NCI-H510A treated with DMSO at 0.1 percent for 48 hours (cell line): ENCODE results near the gene ATP6V1F.

ENCODE experiments used
- DNase-seq: peaks from one replicate; lab custom pipeline; 2025; lab: John Stamatoyannopoulos, UW

The ATP6V1F gene

DNA sequence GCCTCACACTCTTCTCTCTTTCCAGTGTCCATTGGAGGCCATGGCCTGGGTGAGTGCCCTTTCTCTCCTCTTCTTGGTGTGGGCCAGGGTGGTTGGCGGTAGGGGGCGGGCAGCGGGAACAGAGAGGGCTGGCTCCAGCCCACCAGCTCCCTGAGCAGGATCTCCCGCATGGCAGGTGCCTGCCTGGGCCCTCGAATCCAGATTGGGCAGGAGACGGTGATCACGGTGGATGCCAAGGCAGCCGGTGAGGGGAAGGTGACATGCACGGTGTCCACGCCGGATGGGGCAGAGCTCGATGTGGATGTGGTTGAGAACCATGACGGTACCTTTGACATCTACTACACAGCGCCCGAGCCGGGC lies 13.5 kb upstream of the ATP6V1F start:
- DNase-seq = no peak

DNA sequence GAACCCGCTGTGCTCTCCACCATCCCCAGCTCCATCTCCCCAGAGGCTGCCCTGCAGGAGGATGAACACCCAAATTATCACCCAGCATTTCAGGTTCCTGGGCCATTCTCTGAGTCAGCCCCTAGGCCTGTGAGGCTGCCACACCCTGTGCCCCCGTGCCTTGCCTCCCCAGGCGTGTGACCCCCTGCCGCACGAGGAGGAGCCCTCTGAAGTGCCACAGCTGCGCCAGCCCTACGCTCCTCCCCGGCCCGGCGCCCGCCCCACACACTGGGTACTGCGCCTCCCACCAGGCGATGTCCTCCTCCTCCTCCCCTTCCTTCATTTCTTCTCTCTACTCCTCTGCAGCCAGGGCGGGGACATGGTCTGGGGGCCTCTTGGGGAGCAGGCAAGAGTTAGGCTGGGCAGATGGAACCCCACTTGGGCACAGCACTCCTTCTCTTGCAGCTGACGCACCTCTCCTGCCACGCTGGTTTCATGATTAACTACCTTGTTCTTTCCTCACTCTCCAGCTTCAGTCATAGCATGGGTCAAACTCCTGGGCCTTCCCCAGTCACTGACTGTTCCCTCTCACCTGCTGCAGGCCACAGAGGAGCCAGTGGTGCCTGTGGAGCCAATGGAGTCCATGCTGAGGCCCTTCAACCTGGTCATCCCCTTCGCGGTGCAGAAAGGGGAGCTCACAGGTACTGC lies 12.7 kb upstream of the ATP6V1F start:
- no peak for DNase-seq

DNA sequence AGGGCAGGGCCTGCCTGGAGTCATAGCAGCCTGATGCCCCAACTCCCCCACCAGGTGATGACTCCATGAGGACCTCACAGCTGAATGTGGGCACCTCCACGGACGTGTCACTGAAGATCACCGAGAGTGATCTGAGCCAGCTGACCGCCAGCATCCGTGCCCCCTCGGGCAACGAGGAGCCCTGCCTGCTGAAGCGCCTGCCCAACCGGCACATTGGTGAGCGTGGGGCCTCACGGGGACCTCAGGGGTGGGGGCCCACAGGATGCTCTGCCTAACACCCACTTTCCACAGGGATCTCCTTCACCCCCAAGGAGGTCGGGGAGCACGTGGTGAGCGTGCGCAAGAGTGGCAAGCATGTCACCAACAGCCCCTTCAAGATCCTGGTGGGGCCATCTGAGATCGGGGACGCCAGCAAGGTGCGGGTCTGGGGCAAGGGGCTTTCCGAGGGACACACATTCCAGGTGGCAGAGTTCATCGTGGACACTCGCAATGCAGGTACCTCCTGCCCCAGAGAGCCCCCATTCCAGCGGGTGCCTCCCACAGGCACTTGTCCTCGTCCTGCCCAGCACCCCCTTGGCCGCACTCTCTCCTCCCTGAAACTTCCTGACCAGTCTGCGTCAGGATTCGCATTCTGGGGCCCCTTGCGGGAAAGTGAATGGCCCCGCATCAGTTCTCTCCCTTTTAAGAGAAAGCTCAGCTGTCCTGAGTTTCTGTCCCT lies 10.0 kb upstream of the ATP6V1F start:
- DNase-seq = no peak

DNA sequence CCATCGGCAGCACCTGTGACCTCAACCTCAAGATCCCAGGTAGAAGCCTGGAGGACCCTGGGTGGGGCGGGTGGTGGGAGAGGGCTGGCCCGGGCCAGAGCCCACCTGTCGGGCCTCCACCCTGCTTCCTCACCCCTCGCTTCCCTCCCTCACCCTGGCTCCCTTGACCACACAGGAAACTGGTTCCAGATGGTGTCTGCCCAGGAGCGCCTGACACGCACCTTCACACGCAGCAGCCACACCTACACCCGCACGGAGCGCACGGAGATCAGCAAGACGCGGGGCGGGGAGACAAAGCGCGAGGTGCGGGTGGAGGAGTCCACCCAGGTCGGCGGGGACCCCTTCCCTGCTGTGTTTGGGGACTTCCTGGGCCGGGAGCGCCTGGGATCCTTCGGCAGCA lies 8.9 kb upstream of the ATP6V1F start:
- DNase-seq = no peak

DNA sequence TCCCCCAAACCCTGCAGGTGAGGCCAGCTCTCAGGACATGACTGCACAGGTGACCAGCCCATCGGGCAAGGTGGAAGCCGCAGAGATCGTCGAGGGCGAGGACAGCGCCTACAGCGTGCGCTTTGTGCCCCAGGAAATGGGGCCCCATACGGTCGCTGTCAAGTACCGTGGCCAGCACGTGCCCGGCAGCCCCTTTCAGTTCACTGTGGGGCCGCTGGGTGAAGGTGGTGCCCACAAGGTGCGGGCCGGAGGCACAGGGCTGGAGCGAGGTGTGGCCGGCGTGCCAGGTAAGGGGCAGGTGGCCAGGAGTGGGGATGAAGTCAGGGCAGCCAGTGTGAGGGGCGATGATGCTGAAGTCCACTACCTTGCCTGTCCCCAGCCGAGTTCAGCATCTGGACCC lies 8.3 kb upstream of the ATP6V1F start:
- no peak for DNase-seq

DNA sequence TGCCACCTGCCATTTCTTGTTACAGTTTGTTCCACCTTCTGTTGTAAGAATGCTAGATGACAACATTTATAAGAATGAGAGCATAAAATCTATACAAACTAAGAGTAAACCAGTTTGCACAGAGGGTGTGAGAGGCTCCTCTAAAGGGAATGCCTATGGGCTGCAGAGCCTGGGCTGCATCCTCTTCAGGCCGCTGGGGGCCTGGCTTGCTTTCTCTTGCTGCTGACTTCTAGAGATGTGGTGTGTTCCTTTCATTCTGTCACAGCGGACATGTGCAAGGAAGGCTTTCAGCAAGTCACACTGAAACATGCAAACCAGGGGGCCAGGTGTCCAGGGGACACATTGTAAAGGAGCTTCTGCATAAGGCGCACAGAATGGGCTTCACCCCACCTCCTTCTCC lies 7.1 kb upstream of the ATP6V1F start:
- DNase-seq = no peak

DNA sequence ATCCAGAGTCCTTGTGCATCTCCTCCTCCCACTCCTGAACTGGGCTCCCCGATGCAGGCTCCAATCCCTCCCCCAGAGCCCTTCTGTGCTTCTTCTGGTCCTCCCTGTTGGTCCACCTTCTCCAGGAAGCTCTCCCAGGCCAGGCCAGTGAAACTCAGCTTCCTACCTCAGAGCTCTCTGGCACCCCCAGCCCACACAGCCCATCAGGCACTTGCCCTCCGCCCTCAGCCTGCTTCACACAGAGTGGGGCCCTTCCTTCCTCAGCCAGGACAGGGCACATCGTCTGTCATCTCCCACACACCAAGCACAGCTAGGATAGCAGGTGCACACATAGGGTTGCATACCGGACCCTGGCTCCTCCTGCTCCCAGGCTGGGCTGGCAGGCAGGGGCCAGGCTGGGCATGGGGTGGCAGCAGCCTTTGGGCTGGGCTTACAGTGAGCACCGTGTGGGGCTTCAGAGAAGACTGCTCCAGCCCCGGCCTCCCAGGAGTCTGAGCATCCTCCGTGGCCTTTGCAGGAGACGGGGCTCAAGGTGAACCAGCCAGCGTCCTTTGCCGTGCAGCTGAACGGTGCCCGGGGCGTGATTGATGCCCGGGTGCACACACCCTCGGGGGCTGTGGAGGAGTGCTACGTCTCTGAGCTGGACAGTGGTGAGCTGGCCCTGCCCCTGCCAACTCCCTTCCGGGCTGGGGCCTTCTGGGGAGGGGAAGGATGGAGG lies 6.5 kb upstream of the ATP6V1F start:
- DNase-seq = no peak

DNA sequence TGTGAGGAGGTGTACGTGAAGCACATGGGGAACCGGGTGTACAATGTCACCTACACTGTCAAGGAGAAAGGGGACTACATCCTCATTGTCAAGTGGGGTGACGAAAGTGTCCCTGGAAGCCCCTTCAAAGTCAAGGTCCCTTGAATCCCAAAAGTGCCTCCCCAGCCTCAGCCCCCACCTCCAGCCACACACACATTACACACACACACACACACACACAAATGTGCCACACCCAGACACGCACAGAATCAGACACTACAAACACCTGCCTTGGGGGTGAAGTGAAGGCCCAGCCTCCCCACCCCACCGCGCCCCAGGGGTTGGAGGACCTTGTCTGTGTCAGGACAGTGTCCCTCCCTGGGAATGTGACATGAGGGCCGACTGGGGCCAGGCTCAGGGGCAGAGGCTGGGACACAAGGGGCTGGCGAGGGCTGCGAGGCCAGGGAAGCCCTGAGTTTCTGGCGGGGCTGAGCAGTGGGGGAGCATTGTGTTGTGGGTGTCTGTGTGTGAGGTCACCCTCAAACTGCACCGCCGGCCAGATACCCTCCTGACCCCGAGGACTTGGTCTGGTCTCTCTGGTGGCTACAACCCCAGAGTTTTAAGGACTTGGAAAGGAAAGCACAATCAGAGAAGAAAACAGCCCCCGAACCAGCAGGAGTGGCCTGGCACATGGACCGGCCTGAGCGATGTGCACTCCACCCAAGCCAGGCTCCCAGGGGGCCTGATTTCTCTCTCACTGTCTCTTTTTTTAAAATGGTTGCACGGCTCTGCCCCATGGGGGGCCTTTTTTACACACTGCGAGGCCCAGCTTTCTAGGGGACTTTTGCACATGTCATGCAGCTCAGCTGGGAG lies 4.0 kb upstream of the ATP6V1F start:
- no peak for DNase-seq

DNA sequence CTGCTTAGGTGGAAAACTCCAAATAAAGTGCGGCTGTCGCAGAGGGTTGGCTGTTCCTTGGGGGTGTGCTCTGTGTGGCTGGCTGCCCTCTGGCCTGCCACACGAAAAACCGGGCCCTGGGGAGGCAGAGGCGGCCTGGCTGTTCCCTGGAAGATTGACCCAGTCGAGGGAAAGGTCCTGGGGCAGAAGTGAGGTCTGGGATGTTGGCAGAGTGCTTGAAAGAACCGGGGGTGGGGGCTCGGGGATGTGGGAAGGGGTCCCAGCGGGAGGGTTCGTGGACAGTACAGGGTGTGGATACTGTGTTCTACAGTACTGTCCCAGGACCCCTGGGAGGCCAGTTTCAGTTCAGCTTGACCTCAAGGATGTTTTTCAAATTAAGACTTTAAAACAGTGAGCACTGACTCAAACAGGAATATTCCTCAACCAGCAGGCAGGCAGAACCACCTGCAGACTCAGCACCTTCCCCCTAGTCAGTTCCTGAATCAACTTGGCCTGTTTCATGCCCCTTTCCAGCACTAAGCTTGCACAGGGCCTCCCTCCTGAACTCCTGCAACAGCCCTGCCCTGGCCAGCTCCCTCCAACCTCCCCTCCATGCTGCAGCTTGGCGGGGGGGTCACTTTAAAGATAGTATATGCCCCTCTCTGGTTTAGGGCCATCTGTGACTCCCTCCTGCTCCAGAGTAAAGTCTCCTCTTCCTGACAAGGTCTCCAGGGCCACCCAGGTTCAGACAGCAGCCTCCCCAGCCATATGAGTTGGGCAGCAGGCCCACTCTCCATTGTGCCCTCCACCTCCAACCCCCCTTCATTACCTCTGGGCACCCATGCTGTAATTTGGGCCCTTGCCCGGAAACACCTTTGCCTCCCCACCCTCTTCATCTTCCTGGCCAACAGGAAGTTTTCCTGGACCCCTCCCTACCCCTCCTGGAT lies 3.2 kb upstream of the ATP6V1F start:
- no peak for DNase-seq

DNA sequence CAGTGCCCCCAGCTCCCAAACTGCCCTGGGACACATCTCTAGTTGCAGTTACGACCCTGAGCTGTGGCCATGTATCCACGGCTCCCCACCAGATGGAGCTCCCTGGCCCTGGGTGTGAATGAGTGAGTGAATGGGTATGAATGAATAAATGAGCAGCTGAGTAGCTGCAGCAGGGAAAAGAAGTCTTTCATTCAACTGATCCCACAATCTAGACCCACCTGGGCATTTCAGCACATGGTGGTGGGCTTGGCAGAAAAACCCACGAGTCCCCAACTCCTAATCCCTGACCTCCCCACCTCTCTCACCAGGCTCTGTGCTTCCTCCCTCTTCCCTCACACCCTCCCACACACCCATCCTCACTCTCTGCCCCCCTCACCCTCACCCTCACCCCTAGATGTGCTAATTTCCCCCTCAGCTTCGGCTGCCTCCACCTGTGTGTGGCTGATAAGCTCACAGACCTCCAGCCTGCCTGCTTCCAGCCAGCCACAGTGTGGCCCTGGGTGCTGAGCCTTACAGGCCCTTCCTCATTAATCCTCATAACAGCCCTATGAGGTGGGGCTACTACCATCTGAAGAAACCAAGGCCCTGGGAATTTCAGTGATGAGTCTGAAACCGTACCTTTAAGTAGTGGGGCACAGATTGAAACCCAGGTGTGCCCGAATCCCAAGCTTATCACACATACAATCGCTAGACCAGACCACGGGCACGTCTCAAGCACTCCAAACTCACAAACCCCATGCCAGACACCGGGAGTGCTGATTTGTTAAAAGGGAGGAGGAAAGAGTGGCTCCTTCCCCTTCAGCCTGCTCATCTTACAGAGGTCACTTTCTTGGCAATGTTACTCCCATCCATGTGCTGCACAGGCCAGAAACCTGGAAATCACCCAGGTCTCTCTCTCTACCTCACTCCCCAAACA lies 2.2 kb upstream of the ATP6V1F start:
- no peak for DNase-seq

DNA sequence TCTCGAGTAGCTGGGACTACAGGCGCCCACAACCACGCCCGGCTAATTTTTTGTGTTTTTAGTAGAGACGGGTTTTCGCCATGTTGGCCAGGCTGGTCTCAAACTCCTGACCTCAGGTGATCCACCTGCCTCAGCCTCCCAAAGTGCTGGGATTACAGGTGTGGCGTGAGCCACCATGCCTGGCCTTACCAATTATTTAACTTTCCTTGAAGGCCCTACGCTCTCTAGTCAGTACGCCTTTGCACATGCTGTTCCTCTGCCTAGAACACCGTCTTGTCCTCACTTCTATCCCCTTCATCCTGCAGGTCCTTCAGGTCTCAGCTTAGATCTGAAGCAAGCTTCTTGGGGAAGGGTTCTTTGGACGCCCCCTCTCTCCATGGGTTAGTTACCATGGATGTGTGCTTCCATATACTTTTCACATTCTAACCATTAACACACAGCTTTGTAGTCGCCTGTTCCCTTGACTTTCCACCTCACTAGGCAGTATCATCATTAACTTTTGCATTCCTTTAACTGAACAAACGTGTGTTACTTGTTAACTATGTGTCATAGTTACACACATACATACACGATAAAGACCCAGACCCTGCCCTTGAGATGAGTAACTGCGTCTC lies 592 bp upstream of the ATP6V1F start:
- no peak for DNase-seq

DNA sequence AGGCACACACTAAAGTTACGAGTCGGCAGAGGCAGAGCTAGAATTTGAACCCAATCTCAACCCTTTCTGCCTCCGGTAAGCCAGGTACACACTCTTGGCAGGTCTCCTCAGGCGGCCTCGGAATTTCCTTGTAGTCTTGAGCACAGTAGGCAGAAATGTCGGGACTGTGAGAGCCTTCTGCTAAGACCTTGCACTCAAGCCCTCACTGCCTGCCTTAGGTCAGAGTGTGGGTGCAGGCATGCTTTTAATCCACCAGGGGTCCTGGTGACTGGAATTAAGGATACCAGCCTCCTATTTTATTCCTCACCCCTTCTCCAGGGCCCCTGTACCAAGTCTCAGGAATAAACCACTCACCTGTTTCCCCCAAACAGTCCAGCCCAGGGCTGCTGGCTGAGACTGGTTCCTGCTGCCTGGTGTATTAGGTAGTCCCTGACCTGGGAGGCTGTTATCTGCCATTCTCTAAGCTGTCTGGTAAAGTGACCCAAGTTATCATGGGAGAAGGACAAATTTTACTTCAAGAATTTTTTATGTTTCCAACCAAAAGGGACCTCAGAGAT lies 855 bp downstream of the ATP6V1F start:
- peak; percentile 20 for DNase-seq

DNA sequence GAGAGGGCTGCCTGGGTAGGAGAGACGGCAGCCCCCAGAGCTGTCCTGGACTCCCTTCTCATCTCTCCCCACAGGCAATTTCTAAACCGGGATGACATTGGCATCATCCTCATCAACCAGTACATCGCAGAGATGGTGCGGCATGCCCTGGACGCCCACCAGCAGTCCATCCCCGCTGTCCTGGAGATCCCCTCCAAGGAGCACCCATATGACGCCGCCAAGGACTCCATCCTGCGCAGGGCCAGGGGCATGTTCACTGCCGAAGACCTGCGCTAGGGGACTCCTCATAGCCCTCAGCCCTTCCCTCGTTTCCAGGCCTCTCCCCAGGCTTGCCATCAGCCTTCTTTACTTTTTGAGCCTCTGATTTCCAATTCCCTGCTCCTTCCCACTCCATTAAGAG lies 2.6 kb downstream of the ATP6V1F start:
- no peak for DNase-seq

DNA sequence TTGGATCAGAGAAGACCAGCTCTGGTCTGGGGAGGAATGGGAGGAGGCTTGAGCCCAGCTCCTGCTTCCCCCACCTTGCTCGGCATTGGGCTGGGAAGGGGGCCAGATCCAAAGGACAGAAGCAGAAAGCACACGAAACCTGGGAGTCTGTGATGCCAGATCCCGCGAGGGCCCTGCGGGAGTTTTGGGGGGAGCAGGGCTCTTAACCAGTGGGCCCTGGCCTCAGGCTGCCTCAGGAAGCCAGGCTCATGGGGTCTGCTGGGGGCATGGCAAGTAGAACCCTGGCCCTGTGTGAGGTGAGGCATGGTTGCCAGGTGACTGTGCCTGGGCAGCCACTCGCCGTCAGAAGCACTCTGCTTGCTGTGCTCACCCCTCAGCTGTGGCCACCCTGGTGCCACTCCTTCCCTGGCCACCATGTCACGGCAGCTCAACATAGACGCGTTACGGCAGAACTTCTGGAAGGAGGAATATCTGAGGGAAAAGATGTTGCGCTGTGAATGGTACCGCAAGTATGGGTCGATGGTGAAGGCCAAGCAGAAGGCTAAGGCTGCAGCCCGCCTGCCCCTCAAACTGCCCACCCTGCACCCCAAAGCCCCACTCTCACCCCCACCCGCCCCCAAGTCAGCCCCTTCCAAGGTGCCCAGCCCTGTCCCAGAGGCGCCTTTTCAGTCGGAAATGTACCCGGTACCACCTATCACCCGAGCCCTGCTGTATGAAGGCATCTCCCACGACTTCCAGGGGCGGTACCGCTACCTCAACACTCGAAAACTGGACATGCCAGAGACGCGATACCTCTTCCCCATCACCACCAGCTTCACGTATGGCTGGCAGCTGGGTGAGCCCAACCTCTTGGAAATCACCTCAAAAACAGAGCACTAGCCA lies 3.6 kb downstream of the ATP6V1F start:
- no peak for DNase-seq

DNA sequence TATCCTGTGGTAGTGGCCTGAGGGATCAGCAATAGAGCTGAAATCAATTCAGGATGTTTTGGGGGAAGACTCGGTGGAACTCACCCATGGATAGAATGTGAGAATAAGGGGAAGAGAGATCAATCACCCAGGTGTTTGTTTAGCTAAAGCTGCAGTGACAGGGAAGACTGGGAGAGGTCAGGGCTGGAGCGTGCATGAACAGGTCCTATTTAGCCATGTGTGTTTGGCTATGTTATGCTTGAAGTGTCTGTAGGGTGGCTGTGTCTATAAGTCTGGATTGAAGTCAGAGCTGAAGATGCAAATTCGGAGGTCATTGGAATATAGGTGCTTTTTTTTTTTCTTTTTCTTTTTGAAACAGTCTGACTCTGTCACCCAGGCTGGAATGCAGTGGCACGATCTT lies 4.6 kb downstream of the ATP6V1F start:
- DNase-seq = no peak

DNA sequence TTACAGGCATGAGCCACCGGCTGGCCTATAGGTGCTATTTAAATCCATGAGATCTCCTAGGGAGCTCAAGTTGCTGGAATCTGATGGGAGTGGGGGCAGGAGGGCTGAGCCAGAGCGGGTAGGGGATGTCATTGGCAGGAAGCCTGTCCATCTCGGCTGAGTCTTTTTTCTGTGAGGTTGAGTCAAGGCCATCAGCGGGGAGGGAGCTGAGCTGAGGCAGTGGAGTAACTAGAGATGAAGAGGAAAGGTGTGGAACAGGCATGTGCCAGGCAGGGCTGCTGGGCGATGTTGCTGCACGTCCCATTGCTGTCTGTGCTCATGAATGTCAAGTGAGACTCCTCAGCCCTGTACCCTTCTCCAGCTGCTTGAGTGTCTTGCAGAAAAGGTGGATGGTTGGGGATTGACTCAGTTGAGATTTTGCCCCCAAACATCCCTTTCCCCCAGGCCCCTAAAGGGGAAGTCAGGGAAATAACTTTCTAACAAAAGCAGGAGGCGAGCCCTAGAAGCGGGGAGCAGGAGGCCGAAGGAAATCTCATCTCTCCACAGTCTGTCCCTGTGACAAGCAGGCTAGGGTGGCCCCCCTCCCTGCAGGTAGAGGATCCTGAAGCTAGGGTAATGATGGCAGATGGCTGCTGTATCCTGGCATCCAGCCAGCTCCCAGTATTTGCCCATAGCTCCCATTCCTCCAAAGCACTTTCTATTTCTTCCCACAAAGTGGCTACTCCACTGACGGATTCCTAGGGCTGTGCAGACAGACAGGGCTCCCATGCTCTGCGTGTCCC lies 5.4 kb downstream of the ATP6V1F start:
- peak; percentile 75 for DNase-seq

DNA sequence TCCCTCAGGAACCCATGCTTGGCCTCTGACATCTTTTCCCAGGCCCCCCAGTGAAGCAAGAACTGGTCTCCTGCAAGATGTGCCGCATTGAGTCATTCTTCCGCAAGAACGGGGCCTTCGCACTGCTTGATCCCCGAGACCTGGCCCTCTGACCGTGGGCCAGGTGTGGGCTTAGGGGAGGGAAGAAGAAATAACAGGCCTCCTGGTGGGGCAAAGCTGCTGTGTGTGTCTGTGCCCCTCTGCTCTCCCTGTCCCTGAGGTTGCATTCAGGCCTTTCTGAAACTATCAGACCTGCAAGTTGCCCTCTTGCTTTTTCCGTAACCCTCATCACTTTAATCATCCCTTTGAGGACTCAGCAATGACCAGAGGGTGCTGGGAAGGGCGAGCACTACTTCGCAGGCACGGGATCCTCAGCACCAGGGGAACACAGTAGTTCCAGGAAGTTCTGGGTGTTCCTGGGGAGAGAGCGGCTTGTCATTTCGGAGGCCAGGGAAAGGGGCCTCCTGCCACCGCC lies 6.0 kb downstream of the ATP6V1F start:
- no peak for DNase-seq
